ENCODE data around the gene ARSG.

The ARSG gene

DNA sequence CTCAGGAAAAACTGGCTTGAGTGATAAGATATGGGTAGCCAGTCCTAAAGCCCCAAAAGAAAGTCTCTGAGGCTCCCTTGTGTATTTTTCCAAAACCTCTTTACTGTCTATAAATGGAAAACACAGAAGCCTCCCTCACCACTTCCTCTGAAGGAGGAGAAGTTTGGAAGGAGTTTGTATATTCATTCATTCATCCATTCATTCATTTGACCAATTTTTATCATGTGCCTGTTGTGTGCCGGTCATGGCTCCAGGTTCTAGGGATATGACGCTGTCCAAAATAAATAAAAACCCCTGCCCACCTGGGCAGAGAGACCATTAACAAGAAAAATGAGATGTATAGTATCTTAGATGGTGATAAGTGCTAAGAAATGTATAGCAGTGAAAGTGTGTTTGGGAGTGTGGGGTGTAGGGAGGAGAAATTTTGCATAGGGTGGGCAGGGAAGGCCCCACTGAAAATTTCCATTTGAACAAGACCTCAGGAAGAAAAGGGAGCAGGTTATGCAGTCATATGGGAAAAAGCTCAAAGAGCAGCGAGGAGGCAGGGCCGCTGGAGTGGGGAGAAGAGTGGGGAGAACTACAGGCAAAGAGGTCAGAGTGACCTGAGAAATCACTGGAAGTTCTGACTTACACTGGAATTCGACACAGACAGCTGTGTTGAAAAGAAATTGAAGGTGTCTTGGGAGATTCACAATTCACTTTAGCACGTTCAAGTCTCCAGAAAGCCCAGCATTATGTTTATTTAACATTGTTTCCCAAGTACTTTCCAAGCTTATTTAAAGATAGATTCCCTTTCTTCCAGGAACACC lies 172.1 kb downstream of the ARSG start:
- no peak for DNase-seq

- DNase-seq: peak in 3 of 58 donors; percentile 20 to 25 (median 22)
Observed at GRCh38 chr17:68468334-68468733, 177.0 kb downstream of the ARSG start.

DNA sequence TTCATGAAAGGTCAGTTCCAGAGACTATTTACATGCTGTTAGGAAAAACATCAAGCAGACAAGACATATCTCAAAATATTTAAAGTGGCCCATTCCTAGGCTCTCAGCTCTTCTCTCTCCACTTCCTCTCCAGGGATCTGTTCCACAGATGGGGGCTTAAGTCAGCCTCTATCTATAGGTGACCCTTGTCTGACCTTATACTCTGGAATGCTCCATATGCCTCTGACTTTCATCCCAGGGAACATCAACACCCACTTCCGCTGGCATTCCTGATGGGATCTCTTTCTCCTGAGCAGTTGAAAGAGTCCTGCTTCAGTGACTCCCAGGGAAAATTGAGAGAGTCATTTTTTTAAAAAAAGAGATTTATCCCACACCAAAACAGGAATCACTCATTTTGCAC lies 177.5 kb downstream of the ARSG start:
- no peak for DNase-seq
